Measurements from ENCODE around the gene LRRC53. TPM values are rescaled to one million over a fixed set of nuclear protein-coding genes. Genes with fewer than 3 reads are reported as not detected.

Gene LRRC53
- polyA plus RNA-seq, 1 donor (not counting 4 experiments of a cell fraction or from before 2014, with no cell fraction given), result not detected

DNA sequence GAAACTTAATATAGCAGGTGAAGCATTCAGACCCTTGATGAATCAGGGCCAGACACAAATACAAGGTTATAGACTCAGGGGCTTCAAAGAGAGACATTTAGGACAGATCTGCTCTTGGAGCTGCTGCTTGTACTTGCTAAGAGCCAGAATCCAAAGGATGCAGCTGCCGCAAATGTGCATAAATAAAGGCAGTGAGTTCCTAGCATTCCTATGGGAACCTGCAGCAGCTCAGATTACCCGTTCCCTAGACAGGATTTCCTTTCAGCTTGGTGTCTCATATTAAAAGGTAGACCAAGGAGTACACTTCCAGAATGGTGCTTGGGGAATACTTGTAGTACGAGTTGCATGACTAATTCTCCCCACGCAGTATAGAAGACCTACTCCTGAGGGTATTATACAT lies 9.7 kb upstream of the LRRC53 start:
- no peak for TF ChIP-seq CTCF (optimal IDR thresholded peaks at IDR 0.05 in 1 of 3, IDR thresholded peaks at IDR 0.05 in 1 of 3, conservative IDR thresholded peaks at IDR 0.05 in 1 of 3; ENCODE audit: extremely low read depth in 1 of 3, insufficient read depth in 2 of 3, low read length in 3 of 3)
- Histone ChIP-seq H2AFZ (ENCODE audit: control insufficient read depth, low read length) (no peak overlapping the region), H4K20me1 (ENCODE audit: control insufficient read depth, extremely low read depth, insufficient read depth, low read length) (no peaks in the 10 kb centered on the region), H3K79me2 (ENCODE audit: control insufficient read depth, insufficient read depth, low read length) (no peaks in the 10 kb centered on the region), H3K4me3 (ENCODE audit: control insufficient read depth in 2 of 3, extremely low read depth in 1 of 3, insufficient read depth in 2 of 3, low read depth in 1 of 3, low read length in 3 of 3) (no peak overlapping the region), H3K36me3 (ENCODE audit: control insufficient read depth in 2 of 2, extremely low read depth in 1 of 2, insufficient read depth in 2 of 2, low read length in 2 of 2) (no peaks in the 10 kb centered on the region), H3K9me3 (ENCODE audit: control insufficient read depth, low read depth, low read length) (no peaks in the 10 kb centered on the region), H3K27me3 (ENCODE audit: control insufficient read depth, extremely low read depth, insufficient read depth, low read length) (no peaks in the 10 kb centered on the region), H3K9me1 (ENCODE audit: control insufficient read depth, extremely low read depth, insufficient read depth, low read length) (no peaks in the 10 kb centered on the region), H3K9ac (ENCODE audit: control insufficient read depth, extremely low read depth, insufficient read depth, low read length) (no peak overlapping the region), H3K4me2 (ENCODE audit: control insufficient read depth, extremely low read depth, insufficient read depth, low read depth, low read length) (no peak overlapping the region), H3K27ac (ENCODE audit: control insufficient read depth, insufficient read depth, low read length) (no peak overlapping the region), H3K4me1 (ENCODE audit: control insufficient read depth, extremely low read depth, insufficient read depth, low read length) (no peaks in the 10 kb centered on the region)
- no peak for FAIRE-seq
- dilution Hi-C loops (cut with MboI; ENCODE audit: extremely low pct_ligation_motif_present, low sequenced_read_pairs), result no loop called here
- no peak for DNase-seq (ENCODE audit: low read depth, low spot score)

DNA sequence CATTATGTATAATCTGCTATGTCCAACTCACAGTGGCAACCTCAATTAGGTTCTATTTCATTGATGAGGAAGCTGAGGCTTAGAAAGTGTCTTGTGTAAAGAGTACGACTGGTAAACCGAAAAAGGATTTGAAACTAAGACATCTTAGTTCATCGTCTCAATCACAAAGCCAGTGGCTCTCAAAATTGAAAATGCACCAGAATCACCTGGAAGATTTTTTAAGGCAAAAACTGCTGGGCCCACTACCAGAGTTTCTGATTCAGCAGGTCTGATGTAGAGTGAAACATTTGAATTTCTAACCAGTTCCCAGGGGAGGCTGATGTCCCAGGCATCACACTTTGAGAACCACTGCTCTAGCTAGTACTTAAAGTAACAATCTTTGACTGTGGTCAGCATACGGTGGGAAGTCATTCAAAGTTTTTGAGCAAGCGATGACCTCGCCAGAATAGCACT lies 5.2 kb upstream of the LRRC53 start:
- Histone ChIP-seq H3K4me1 (ENCODE audit: control insufficient read depth, extremely low read depth, insufficient read depth, low read length) (no peaks in the 10 kb centered on the region), H3K9ac (ENCODE audit: control insufficient read depth, extremely low read depth, insufficient read depth, low read length) (no peak overlapping the region), H3K36me3 (ENCODE audit: control insufficient read depth in 2 of 2, extremely low read depth in 1 of 2, insufficient read depth in 2 of 2, low read length in 2 of 2) (no peaks in the 10 kb centered on the region), H4K20me1 (ENCODE audit: control insufficient read depth, extremely low read depth, insufficient read depth, low read length) (no peaks in the 10 kb centered on the region), H3K9me3 (ENCODE audit: control insufficient read depth, low read depth, low read length) (no peaks in the 10 kb centered on the region), H2AFZ (ENCODE audit: control insufficient read depth, low read length) (no peak overlapping the region), H3K27me3 (ENCODE audit: control insufficient read depth, extremely low read depth, insufficient read depth, low read length) (no peaks in the 10 kb centered on the region), H3K27ac (ENCODE audit: control insufficient read depth, insufficient read depth, low read length) (no peak overlapping the region), H3K79me2 (ENCODE audit: control insufficient read depth, insufficient read depth, low read length) (no peaks in the 10 kb centered on the region), H3K9me1 (ENCODE audit: control insufficient read depth, extremely low read depth, insufficient read depth, low read length) (no peaks in the 10 kb centered on the region), H3K4me2 (ENCODE audit: control insufficient read depth, extremely low read depth, insufficient read depth, low read depth, low read length) (no peak overlapping the region), H3K4me3 (ENCODE audit: control insufficient read depth in 2 of 3, extremely low read depth in 1 of 3, insufficient read depth in 2 of 3, low read depth in 1 of 3, low read length in 3 of 3) (no peak overlapping the region)
- FAIRE-seq (no peak), DNase-seq (ENCODE audit: low read depth, low spot score) (no peak)
- dilution Hi-C loops (cut with MboI; ENCODE audit: extremely low pct_ligation_motif_present, low sequenced_read_pairs), result no loop called here
- TF ChIP-seq CTCF (optimal IDR thresholded peaks at IDR 0.05 in 1 of 3, IDR thresholded peaks at IDR 0.05 in 1 of 3, conservative IDR thresholded peaks at IDR 0.05 in 1 of 3; ENCODE audit: extremely low read depth in 1 of 3, insufficient read depth in 2 of 3, low read length in 3 of 3) (no peak), EZH2 (IDR thresholded peaks at IDR 0.05; ENCODE audit: low read length) (no peak)
